Activated CD4-positive, alpha-beta T cell treated with anti-CD3 and anti-CD28 coated beads, Interleukin-2, amount 50 U/mL, for 48 hours (primary cell): ENCODE measurements around the gene POU5F1.
"Not testable (repeated sequence)": the region's sequence is repeated elsewhere in the genome, so short reads cannot be mapped to it uniquely, and the experiment has no call there.

Experiments
- DNase-seq, 2 experiments: peaks; one replicate each; pipeline ENCODE4 v3.0.0-alpha.2; 2020

The POU5F1 gene

GRCh38 chr6:31189223-31189622 is 18.7 kb upstream of the POU5F1 start:
- not testable (repeated sequence) for DNase-seq

- DNase-seq, result no peak
These were observed 17.3 kb upstream of the POU5F1 start for GRCh38 chr6:31187780-31188194.

- no peak for DNase-seq
These were observed 15.7 kb upstream of the POU5F1 start for GRCh38 chr6:31186052-31186734.

GRCh38 chr6:31185695-31186051 is 15.2 kb upstream of the POU5F1 start:
- not testable (repeated sequence) for DNase-seq

- DNase-seq, result not testable (repeated sequence)
These were observed 13.4 kb upstream of the POU5F1 start for GRCh38 chr6:31183859-31184258.

GRCh38 chr6:31183287-31183686 is 12.8 kb upstream of the POU5F1 start:
- not testable (repeated sequence) for DNase-seq

GRCh38 chr6:31180500-31180899 is 10.0 kb upstream of the POU5F1 start:
- peak; percentile 74 to 83 for DNase-seq

- DNase-seq, result no peak
These were observed 9.4 kb upstream of the POU5F1 start for GRCh38 chr6:31179896-31180295.

GRCh38 chr6:31179042-31179386 is 8.5 kb upstream of the POU5F1 start:
- DNase-seq, result no peak

GRCh38 chr6:31178143-31179041 is 7.9 kb upstream of the POU5F1 start:
- peak in 1 of 2 experiments; percentile 13 for DNase-seq

- DNase-seq, result no peak
These were observed 5.5 kb upstream of the POU5F1 start for GRCh38 chr6:31175971-31176370.

GRCh38 chr6:31174378-31174777 is 3.9 kb upstream of the POU5F1 start:
- DNase-seq, result no peak

GRCh38 chr6:31173406-31173805 is 2.9 kb upstream of the POU5F1 start:
- no peak for DNase-seq

GRCh38 chr6:31172973-31173384 is 2.5 kb upstream of the POU5F1 start:
- DNase-seq, result no peak

- no peak for DNase-seq
These were observed 1.7 kb upstream of the POU5F1 start for GRCh38 chr6:31171931-31172905.

GRCh38 chr6:31170987-31171671 is 647 bp upstream of the POU5F1 start:
- no peak for DNase-seq

GRCh38 chr6:31169858-31170599 is 453 bp downstream of the POU5F1 start:
- not testable (repeated sequence) for DNase-seq

- no peak for DNase-seq
These were observed 1.2 kb downstream of the POU5F1 start for GRCh38 chr6:31169123-31169857.

GRCh38 chr6:31168606-31169005 is 1.9 kb downstream of the POU5F1 start:
- no peak for DNase-seq

GRCh38 chr6:31165986-31166385 is 4.5 kb downstream of the POU5F1 start:
- DNase-seq, result no peak
